HG03280 (cell line): Measurements from ENCODE around the gene MYBPH.

Source experiments
- ATAC-seq: cut with Tn5 transposase; IDR thresholded peaks from one replicate; pipeline ENCODE4 v1.9.1; 2021; ENCODE audit warnings: mild to moderate bottlenecking, moderate library complexity; ENCODE audit not compliant: unreplicated experiment

Gene MYBPH

DNA sequence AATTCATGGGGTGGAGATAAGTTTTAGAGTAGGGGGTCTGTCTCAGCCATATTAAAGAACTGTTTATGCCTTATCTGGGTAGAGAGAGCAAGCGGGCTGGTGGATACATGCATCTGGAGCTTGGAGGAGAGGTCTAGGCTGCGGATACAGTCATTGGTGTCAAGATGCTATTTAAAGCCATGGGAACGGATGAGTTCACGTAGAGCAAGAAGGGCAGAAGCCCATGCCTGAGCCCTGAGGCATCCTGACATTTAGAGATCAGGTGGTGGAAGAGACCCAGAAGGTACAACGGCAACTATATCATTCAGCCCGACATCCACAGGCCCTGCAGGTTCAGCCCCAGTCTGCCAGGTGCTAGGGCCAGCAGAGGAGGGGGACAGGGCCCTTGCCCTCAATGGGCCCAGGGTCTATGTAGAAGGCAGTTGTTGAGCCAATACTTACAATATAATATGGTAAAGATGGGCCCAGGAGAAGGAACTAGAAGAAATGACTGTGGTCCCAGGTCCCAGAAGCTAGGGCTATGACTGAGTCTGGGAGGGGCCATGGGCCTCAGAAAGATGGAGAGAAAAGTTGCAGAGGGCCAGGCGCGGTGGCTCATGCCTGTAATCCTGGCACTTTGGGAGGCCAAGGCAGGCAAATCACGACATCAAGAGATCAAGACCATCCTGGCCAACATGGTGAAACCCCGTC, 26.0 kb upstream of the MYBPH start:
- no peak for ATAC-seq

- ATAC-seq = no peak
Measured at GRCh38 chr1:203200916-203201315, 25.3 kb upstream of the MYBPH start.

DNA sequence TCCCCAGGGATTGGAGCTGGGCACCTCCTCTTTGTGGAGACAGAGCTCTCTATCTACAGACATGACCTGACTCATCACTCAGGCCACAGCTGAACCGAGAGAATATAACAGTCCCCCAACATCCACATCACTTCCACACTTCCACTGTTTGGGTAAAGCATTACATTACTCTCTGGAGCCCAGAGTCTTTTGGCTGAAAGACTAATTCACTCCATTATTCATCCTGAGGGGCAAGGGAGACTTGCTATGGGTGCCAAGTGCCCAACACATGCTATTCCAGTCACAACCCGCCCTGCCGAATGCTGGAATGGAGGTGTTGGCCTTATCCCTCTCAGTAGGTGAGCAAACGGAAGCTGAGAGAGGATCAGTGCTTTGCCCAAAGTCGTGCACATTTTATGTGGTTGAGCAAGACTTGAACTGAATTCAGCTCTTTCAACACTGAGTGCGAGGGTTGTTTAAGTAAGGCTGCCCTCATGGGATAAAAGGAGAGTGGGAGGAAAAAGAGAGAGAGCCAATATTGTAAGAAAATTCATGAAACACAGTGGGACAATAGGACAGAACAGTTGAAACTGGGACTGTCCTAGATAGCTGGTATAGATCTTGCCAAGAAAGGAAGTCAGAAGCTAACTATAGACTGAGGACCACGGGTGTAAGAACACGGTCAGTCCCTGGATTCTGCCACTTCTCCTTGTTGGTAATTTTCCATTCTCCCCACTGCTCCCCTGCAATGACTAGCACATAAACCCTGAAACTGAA, 24.4 kb upstream of the MYBPH start:
- no peak for ATAC-seq

- no peak for ATAC-seq
Measured at GRCh38 chr1:203199481-203199815, 23.8 kb upstream of the MYBPH start.

GRCh38 chr1:203199002-203199401, 23.4 kb upstream of the MYBPH start:
- no peak for ATAC-seq

- no peak for ATAC-seq
Measured at GRCh38 chr1:203197625-203198024, 22.0 kb upstream of the MYBPH start.

DNA sequence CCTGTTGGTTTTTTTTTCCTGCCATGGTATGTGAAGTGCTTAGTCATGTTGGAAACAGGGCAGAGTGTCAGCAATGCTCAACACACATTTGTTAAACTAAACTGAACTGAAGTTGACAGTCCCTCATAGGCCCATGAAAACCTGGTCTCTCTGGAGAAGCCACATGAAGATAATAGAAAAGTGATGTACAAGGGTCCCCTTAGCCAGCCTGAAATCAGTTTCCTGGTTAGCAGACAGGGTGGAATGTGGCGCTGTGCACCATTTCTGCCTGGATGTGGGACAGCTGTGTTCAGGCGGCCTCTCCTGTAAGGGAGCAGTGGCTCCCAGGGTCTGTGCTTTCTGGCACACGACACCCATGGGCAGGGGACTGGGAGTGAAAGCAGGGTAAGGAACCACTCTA, 20.7 kb upstream of the MYBPH start:
- no peak for ATAC-seq

DNA sequence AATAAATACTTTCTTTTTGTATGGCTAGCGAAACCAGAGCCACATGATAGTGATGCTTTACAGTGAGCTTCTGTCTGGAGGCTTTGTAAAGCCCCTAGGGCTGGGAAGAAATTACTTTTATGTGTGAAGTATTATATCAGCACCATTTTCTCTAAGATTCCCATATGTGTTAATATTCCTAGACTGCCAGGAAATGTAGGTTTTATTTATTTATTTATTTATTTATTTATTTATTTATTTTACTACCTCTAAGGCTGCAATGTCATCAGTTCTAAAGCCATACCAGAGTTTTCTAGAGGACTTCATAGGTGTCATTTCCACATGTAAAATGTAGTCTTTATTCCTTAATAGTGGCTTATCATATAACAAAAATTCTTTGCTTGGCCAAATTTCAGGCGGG, 15.3 kb upstream of the MYBPH start:
- no peak for ATAC-seq

- no peak for ATAC-seq
Measured at GRCh38 chr1:203189951-203190352, 14.3 kb upstream of the MYBPH start.

- ATAC-seq = no peak
Measured at GRCh38 chr1:203188686-203189232, 13.1 kb upstream of the MYBPH start.

GRCh38 chr1:203187689-203188264, 12.2 kb upstream of the MYBPH start:
- ATAC-seq = no peak

DNA sequence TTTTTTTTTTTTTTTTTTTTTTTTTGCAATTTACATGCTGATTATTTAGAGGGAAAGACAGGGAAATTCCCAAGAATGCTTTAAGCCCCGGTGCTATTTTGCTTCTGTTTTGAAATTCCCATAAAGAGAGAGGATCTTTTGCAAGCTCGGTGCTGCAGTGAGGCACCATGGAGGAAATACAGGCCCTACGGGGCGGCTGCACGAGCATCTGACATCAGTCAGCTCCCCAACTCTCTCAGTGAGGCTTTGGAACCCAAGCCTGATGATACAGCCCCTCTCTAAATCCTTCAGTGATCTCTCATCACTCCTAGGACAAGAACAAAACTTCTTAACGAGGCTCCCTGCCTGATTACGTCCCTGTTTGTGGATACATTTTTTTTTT, 11.7 kb upstream of the MYBPH start:
- ATAC-seq = no peak

GRCh38 chr1:203186446-203187303, 11.0 kb upstream of the MYBPH start, which contains the start of gene CHI3L1:
CHI3L1 (minus strand) TSS chr1:203186704; CDS start chr1:203186623, 81 bp downstream.
- no peak for ATAC-seq

DNA sequence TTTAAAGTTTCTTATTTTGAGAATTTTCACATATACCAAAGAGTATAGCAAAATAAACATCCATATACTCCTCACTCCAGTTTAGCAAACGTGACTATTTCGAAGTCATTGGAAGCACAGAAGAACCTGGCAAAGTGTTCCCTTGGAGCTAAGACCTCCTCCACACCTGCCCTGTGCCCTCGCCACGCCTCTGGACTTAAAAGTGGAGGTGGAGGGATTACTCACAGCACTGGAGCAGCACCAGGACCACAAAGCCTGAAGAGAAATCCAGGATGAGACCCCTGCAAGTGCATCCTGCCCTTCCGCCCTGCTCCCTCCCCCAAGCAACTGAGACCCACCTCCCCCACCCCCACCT, 10.4 kb upstream of the MYBPH start:
- ATAC-seq = no peak

DNA sequence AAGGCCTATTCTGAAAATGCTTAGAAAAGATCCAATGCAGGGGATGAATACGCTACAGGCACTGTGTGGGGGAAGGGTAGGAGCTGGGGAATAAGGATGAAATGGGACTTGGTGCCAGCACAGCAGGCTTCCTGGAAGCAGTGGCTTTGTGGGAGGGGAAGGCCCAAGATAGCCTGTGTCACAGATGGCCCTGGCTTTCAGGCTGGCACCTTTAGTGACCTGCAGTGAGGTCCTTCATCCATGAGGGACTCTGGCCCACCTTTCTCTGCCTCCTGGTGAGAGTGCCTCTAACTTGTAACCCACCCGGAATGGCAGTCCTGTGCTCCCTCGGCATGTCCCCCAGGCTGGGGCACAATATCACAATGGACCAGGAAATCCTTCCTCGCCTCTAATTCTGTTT, 10.0 kb upstream of the MYBPH start:
- no peak for ATAC-seq

GRCh38 chr1:203185061-203185461, 9.4 kb upstream of the MYBPH start:
- ATAC-seq = no peak

DNA sequence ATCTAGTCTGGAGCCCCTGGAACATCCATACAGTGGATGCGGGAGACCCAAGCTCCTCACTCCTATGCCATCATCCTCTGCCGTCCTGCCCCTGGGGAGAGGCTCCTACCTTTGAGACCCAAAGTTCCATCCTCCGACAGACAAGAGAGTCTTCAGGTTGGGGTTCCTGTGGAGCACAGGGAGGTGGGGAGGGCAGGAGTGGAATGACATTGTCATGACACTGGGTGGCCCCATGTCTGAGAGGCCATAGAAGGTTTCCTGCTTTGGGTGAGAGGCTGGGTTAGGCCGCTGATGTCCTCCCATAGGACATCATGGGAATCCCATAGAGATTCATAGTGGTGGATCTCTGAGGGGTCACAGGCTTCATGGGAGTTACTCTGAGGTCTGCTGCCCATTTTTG, 8.8 kb upstream of the MYBPH start:
- ATAC-seq = no peak

- ATAC-seq = no peak
Measured at GRCh38 chr1:203183828-203184227, 8.2 kb upstream of the MYBPH start.

- no peak for ATAC-seq
Measured at GRCh38 chr1:203182387-203182953, 6.8 kb upstream of the MYBPH start.

GRCh38 chr1:203181586-203182386, 6.2 kb upstream of the MYBPH start:
- no peak for ATAC-seq
